ENCODE measurements around the gene USP21. TPM values are rescaled to one million over a fixed set of nuclear protein-coding genes. Genes with fewer than 3 reads are reported as not detected.

USP21 gene
- total RNA-seq, 4 donors from 2014 or later = 18.7 to 37.0 (median 28.8) TPM

- Histone ChIP-seq H3K9me3 (no peaks in the 10 kb centered on the region), H3K27ac (peak overlapping the region; percentile 55), H3K4me1 (peaks cover 39% of the 10 kb centered on the region), H3K36me3 (peaks cover 81% of the 10 kb centered on the region), H3K4me3 (no peak overlapping the region), H3K27me3 (no peaks in the 10 kb centered on the region)
- DNase-seq (ENCODE audit: low spot score in 2 of 2) = no peak
- 72% methylated on average over 12 of the region's 12 CpGs for WGBS
- no peak for TF ChIP-seq POLR2AphosphoS5 (IDR thresholded peaks at IDR 0.05)
- no peak for TF ChIP-seq POLR2A (IDR thresholded peaks at IDR 0.05)
- TF ChIP-seq EP300 (IDR thresholded peaks at IDR 0.05) = no peak
- TF ChIP-seq CTCF (IDR thresholded peaks at IDR 0.05) = no peak
Observed at GRCh38 chr1:161206411-161207140, 47.3 kb downstream of the USP21 start.

GRCh38 chr1:161207173-161207572 lies 47.9 kb downstream of the USP21 start:
- Histone ChIP-seq H3K4me1 (peaks cover 35% of the 10 kb centered on the region), H3K9me3 (no peaks in the 10 kb centered on the region), H3K36me3 (peaks cover 87% of the 10 kb centered on the region), H3K27me3 (no peaks in the 10 kb centered on the region), H3K4me3 (no peak overlapping the region), H3K27ac (peak overlapping the region; percentile 55)
- DNase-seq (ENCODE audit: low spot score in 2 of 2) = no peak
- TF ChIP-seq CTCF (IDR thresholded peaks at IDR 0.05) = no peak
- peak; percentile 91 for TF ChIP-seq EP300 (IDR thresholded peaks at IDR 0.05)
- TF ChIP-seq POLR2A (IDR thresholded peaks at IDR 0.05) = no peak
- TF ChIP-seq POLR2AphosphoS5 (IDR thresholded peaks at IDR 0.05) = no peak
- 68% methylated on average over 8 of the region's 8 CpGs for WGBS

DNA sequence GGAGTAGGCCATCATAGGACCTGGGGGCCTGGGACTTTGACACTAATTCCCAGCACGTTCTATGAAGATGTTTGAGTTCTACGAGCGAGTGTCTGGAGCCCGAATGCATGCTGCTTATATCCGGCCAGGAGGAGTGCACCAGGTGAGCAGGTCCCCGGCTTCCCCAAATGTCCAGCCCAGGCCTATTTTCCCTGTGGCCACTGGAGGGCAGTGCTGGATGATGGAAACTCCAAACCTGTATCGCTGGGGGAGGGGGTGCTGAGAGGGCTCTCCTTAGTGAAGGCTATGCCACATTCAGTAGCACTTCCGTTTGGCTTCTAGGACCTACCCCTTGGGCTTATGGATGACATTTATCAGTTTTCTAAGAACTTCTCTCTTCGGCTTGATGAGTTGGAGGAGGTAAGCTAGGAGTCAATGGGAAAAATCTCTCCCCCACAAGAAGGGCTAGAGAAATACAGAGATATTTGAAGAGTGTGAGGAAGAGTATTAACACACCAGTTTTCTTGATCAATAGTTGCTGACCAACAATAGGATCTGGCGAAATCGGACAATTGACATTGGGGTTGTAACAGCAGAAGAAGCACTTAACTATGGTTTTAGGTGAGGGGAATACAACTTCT lies 50.6 kb downstream of the USP21 start:
- Histone ChIP-seq H3K36me3 (peaks cover 99% of the 10 kb centered on the region), H3K9me3 (no peaks in the 10 kb centered on the region), H3K4me1 (peaks cover 15% of the 10 kb centered on the region), H3K27ac (no peak overlapping the region), H3K4me3 (no peak overlapping the region), H3K27me3 (no peaks in the 10 kb centered on the region)
- TF ChIP-seq CTCF (IDR thresholded peaks at IDR 0.05) (peak; percentile 83 to 84), EP300 (IDR thresholded peaks at IDR 0.05) (no peak), POLR2AphosphoS5 (IDR thresholded peaks at IDR 0.05) (no peak), POLR2A (IDR thresholded peaks at IDR 0.05) (no peak)
- WGBS = 43% methylated on average over 11 of the region's 11 CpGs
- DNase-seq (ENCODE audit: low spot score in 2 of 2) = no peak

- peaks cover 59% of the 10 kb centered on the region for H3K36me3 ChIP-seq
Observed at GRCh38 chr1:161214369-161214768, 55.1 kb downstream of the USP21 start.

More at GRCh38 chr1:161214369-161214768, 55.1 kb downstream of the USP21 start:
- no peak for DNase-seq (ENCODE audit: low spot score in 2 of 2)
- no peak overlapping the region for H3K27ac ChIP-seq
- H3K27me3 ChIP-seq = no peaks in the 10 kb centered on the region
- H3K4me3 ChIP-seq = peak overlapping the region; percentile 39
- H3K9me3 ChIP-seq = no peaks in the 10 kb centered on the region
- H3K4me1 ChIP-seq = peaks cover 2% of the 10 kb centered on the region
- 91% methylated on average over 9 of the region's 9 CpGs for WGBS
- TF ChIP-seq EP300 (IDR thresholded peaks at IDR 0.05) (no peak), POLR2AphosphoS5 (IDR thresholded peaks at IDR 0.05) (no peak), CTCF (IDR thresholded peaks at IDR 0.05) (no peak), POLR2A (IDR thresholded peaks at IDR 0.05) (no peak)
